Stimulated activated CD8-positive, alpha-beta memory T cell treated with anti-CD3 and anti-CD28 coated beads, Interleukin-15, amount 100 ng/mL, for 24 hours (primary cell): Measurements from ENCODE around the gene PLIN1.

ENCODE experiments used
- DNase-seq: peaks from one replicate; pipeline ENCODE4 v3.0.0-alpha.2; 2020; ENCODE audit warnings: low read depth

PLIN1 gene

GRCh38 chr15:89625716-89626115 is 53.5 kb downstream of the PLIN1 start:
- DNase-seq: no peak

DNA sequence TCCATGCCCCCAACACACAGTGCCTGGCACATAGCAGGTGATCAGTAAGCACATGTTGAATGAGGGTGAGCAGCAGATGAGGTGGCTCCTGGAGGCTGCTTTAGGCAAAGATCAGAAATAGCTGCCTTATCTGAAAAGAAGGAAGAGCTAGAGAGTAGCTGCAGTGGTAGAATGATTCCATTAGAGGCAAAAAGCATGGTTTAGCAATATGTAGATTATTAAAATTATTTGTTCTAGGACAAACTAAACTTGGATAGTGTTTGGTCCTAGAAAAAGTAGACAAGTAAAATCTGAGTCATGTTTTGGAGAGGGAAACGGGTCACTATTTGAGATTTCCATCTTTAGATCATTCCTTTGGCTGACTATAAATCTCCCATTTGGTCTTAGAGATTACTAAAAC is 56.0 kb downstream of the PLIN1 start:
- no peak for DNase-seq

- no peak for DNase-seq
Observed at GRCh38 chr15:89621547-89621946, 57.6 kb downstream of the PLIN1 start.

DNA sequence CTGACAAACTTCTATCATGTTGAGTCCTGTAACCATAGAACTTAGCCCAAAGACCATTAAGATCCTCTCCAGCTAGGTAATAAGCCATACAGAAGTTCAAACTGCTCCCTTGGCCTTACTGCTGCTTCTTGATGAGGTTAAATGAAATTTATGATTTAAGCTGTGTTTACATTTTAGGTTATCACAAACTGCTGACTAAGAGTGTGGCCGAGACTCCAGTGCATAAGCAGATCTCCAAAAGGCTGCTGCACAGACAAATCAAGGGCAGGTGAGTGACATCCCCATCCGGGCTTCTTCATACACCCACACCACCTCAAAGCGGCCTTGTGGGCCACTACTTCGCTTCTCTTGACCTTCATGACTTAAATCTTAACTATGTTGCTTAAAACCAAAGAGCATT is 62.9 kb downstream of the PLIN1 start:
- DNase-seq: no peak

DNA sequence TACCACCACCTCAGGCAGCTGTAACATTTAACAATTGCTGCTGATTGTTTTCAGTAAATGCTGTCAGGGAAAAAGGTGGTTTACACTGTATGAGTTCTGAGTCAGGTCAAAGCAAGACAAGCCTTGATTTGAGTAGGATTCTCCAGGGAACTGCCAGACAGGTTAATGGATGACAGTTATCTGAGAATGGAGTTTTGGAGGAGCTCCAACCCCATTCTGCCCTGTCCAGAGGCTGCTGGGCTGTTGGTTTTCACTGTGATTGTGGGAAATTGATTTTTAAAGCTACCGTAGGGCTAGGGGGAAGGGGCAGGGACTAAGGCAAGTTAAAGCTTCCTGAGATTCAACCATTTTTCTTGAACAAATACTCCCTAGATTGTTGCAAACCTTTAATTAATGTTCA is 64.0 kb downstream of the PLIN1 start:
- DNase-seq: no peak
